OCI-M2 (cell line): ENCODE measurements around the gene RNASEH2A.

ENCODE experiments used
- DNase-seq: peaks from one replicate; lab custom pipeline; 2025; ENCODE audit not compliant: unreplicated experiment; lab: John Stamatoyannopoulos, UW

Gene RNASEH2A

GRCh38 chr19:12858041-12858928, 51.9 kb downstream of the RNASEH2A start:
- DNase-seq, result no peak

GRCh38 chr19:12859546-12859945, 53.2 kb downstream of the RNASEH2A start:
- DNase-seq, result no peak
